Activated T-cell treated with anti-CD3 and anti-CD28 coated beads, Interleukin-2, amount 50 U/mL, for 4 hours (primary cell): ENCODE results near the gene SHANK1. TPM values are rescaled to one million over a fixed set of nuclear protein-coding genes. Genes with fewer than 3 reads are reported as not detected.
A peak's percentile ranks its signal among the peaks of the same experiment; 100 is the strongest.

ENCODE experiments used
- ATAC-seq, 2 donors: fragments of 200-7000 bp; cut with Tn5 transposase; one replicate each; pipeline ENCODE4 v1.10.0; 2021
- DNase-seq: peaks from one replicate; pipeline ENCODE4 v3.0.0-alpha.2; 2020
- H3K27me3 Mint-ChIP-seq: one replicate; pipeline ENCODE4 v1.8.0; 2021; ENCODE audit warnings: low read depth, mixed read lengths
- H3K36me3 Mint-ChIP-seq: one replicate; pipeline ENCODE4 v1.8.0; 2022; ENCODE audit warnings: mixed read lengths; ENCODE audit not compliant: insufficient read depth
- H3K4me1 Mint-ChIP-seq: one replicate; pipeline ENCODE4 v1.8.0; 2021; ENCODE audit warnings: low read depth, mixed read lengths
- H3K4me3 Mint-ChIP-seq: one replicate; pipeline ENCODE4 v1.8.0; 2021; ENCODE audit warnings: mild to moderate bottlenecking, moderate library complexity, mixed read lengths
- H3K9me3 Mint-ChIP-seq: one replicate; pipeline ENCODE4 v1.8.0; 2021; ENCODE audit warnings: mixed read lengths
- total RNA-seq, 3 donors: library from RNA; stranded (reverse); gene quantifications; one replicate each; pipeline ENCODE4 v1.2.1, GENCODE V29; 2021

Gene SHANK1
- total RNA-seq, 3 donors from 2014 or later: 0.03 TPM; not detected in 2

DNA sequence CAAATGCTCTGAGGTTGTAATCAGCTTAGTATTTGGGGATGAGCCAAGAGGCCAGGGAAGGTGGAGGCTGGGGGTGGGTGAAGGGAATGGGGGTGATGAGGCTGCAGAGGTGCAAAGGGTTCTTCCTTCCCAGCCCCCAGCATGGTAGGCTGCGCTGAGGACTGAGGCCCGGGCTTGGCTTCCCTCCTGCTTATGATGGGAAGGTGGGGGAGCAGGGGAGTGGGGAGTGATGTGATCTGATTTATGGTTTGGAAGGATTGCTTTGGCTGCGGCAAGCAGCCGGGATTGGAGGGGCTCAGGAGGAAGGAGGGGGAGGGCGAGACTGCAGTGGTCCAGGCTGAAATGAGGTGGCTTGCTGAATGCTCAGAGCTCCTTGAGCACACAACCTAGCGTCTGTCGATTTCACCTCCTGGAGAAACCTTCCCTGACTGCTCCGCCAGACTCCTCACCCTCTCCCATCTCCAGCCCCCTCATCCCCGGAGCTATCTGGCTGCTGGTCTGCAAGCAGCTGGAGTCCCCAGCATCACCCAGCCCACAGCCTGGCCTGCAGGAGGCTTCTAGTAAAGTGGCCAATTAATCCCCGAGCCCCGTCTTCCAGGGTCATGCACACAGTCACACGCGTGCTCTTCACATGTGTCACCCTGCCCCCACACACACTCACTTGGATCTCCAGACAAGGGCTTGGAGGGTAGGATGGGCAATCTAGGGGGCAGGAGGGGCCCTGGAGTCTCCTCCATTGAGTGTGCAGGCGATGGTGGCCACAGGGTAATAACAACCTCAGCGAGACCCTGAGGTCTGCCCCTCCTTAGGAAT is 2.8 kb upstream of the SHANK1 start:
- H3K9me3 Mint-ChIP-seq: no peaks in the 10 kb centered on the region
- H3K4me1 Mint-ChIP-seq: peaks cover 26% of the 10 kb centered on the region
- peaks cover 66% of the 10 kb centered on the region for H3K27me3 Mint-ChIP-seq
- ATAC-seq: no peak
- no peak overlapping the region for H3K4me3 Mint-ChIP-seq
- H3K36me3 Mint-ChIP-seq: no peaks in the 10 kb centered on the region
- DNase-seq: no peak

GRCh38 chr19:50721441-50722137 is 2.0 kb upstream of the SHANK1 start:
- no peaks in the 10 kb centered on the region for H3K36me3 Mint-ChIP-seq
- DNase-seq (no peak), ATAC-seq (no peak)
- no peak overlapping the region for H3K4me3 Mint-ChIP-seq
- H3K27me3 Mint-ChIP-seq: peaks cover 63% of the 10 kb centered on the region
- H3K9me3 Mint-ChIP-seq: no peaks in the 10 kb centered on the region
- peaks cover 28% of the 10 kb centered on the region for H3K4me1 Mint-ChIP-seq

GRCh38 chr19:50720921-50721381 is 1.3 kb upstream of the SHANK1 start:
- Mint-ChIP-seq H3K27me3 (peaks cover 63% of the 10 kb centered on the region), H3K9me3 (no peaks in the 10 kb centered on the region), H3K36me3 (no peaks in the 10 kb centered on the region), H3K4me3 (no peak overlapping the region), H3K4me1 (peaks cover 24% of the 10 kb centered on the region)
- DNase-seq: no peak
- ATAC-seq: no peak

DNA sequence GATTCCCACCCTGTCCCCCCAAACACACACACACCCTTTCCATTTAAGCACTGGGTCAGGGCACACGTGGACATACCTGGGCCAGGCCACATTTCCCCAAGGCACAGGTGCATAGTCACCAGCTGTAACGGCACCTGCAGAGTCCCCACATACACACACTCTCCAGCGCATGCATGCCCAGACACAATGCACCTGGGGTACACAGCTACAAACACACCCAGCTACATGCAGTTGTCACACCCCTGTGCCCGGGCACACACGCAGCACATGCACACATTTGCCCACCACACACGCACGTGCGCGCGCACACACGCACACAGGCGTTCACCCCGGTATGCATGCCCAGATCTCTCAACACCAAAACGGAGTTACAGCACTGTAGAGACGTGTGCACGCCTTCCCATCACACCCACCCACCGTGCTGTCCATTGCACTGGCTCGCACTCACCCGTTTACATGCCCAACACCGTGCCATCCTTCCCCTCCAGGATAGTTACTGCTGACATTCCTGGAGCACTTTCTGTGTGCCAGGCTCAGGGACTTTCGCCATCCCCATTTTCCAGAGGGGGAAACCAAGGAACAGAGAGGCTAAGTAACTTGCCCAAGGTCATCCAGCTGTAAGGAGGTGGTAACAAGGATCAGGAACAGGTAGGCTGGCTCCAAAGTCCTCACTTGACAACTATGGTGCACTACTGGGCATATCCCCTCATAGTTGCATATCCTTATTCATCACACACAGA is 749 bp upstream of the SHANK1 start:
- Mint-ChIP-seq H3K27me3 (peaks cover 64% of the 10 kb centered on the region), H3K4me3 (peak overlapping the region; percentile 0), H3K36me3 (no peaks in the 10 kb centered on the region), H3K9me3 (no peaks in the 10 kb centered on the region), H3K4me1 (peaks cover 18% of the 10 kb centered on the region)
- no peak for ATAC-seq
- DNase-seq: no peak

GRCh38 chr19:50719119-50719435 is 525 bp downstream of the SHANK1 start:
- peaks cover 15% of the 10 kb centered on the region for H3K4me1 Mint-ChIP-seq
- H3K4me3 Mint-ChIP-seq: no peak overlapping the region
- H3K36me3 Mint-ChIP-seq: no peaks in the 10 kb centered on the region
- DNase-seq: no peak
- peaks cover 71% of the 10 kb centered on the region for H3K27me3 Mint-ChIP-seq
- no peaks in the 10 kb centered on the region for H3K9me3 Mint-ChIP-seq
- no peak for ATAC-seq

DNA sequence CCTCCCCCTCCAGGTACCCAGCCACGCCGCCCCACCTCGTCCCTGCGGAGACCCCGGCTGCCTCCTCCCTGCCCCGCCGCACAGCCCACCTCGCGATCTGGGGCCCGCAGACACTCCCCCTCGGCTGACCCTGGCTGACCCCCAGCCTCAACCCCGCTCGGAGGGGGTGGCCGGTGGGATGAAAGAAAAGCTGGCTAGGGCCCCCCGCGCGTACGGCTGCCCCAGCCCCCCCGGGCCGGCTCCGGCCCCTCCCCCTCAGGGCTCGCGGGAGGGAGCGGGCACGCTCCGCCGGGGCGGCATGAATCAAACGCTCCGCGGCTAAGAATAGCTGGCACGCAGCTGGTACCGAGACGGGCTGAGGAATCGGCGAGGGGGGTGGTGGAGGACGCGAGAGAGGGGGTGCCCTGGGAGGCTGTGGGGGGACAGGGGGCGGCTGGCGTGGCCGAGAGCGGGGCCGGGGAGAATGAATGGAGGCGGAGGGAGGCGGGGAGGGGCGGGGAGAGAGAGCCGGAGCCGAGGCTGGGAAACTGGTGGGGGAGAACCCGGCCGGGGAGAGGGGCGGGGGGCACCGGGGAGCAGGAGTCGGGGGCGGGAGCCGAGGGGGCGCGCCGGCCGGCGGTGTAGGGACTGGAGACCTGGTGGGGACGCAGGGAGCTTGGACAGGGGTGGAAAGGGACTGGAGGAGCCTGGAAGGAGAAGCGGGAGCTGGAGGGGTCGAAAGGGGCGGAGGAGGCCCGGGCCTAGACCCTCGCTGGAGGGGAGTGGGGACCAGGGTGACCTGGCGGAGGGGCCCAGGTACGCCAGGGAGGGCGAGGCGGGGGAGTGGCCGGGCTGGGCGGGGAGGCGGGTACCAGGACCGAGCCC is 1.1 kb downstream of the SHANK1 start:
- Mint-ChIP-seq H3K4me3 (no peak overlapping the region), H3K36me3 (no peaks in the 10 kb centered on the region)

GRCh38 chr19:50717891-50718254 is 1.7 kb downstream of the SHANK1 start:
- peaks cover 68% of the 10 kb centered on the region for H3K27me3 Mint-ChIP-seq
- peaks cover 15% of the 10 kb centered on the region for H3K4me1 Mint-ChIP-seq
- DNase-seq (no peak), ATAC-seq (no peak)
- H3K4me3 Mint-ChIP-seq: no peak overlapping the region
- H3K36me3 Mint-ChIP-seq: no peaks in the 10 kb centered on the region
- H3K9me3 Mint-ChIP-seq: no peaks in the 10 kb centered on the region

More for the DNA sequence above, 1.1 kb downstream of the SHANK1 start:
- peak; percentile 33 for DNase-seq
- Mint-ChIP-seq H3K4me1 (peaks cover 12% of the 10 kb centered on the region), H3K9me3 (no peaks in the 10 kb centered on the region), H3K27me3 (peaks cover 68% of the 10 kb centered on the region)
- peak; percentile 38 to 56 for ATAC-seq

DNA sequence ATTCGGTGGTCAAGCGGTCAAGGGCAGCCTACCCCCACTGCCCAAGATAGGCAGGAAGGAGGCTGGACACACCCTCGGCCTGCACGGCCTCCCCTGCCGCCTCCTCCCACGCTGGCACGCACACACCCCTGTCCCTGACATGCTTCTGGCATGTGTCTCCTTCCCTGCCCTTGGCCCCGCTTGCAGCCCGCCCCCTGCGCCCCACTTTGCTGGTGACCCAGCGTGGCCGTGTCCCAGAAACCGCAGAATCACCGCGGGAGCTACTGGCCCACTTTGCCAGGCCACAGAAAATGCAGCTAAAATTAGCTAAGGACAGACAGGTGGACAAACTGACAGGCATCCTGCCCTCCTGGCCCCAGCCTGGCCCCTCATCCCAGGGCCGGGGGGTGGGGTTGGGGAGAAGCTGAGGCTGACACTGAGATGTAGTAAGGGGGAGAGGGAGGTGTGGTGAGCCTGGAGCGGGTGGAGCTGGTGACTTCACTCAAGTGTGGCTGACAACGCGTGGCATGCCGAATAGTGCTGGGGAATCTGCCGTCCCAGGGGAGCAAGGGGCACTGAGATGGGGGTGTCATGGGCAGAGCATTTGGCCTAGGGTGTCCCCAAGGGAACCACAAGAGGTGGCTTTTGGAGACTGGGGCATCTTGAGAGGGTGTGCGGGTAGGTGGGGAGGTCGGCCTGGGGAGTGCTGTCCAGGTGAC is 2.4 kb downstream of the SHANK1 start:
- DNase-seq: no peak
- Mint-ChIP-seq H3K4me3 (peak overlapping the region; percentile 38), H3K9me3 (no peaks in the 10 kb centered on the region), H3K4me1 (peaks cover 15% of the 10 kb centered on the region), H3K36me3 (no peaks in the 10 kb centered on the region), H3K27me3 (peaks cover 67% of the 10 kb centered on the region)
- no peak for ATAC-seq

- H3K4me3 Mint-ChIP-seq: no peak overlapping the region
- H3K9me3 Mint-ChIP-seq: no peaks in the 10 kb centered on the region
- ATAC-seq: no peak
- H3K4me1 Mint-ChIP-seq: peaks cover 15% of the 10 kb centered on the region
- no peak for DNase-seq
- no peaks in the 10 kb centered on the region for H3K36me3 Mint-ChIP-seq
- peaks cover 66% of the 10 kb centered on the region for H3K27me3 Mint-ChIP-seq
Measured at GRCh38 chr19:50716178-50717025, 3.2 kb downstream of the SHANK1 start.

DNA sequence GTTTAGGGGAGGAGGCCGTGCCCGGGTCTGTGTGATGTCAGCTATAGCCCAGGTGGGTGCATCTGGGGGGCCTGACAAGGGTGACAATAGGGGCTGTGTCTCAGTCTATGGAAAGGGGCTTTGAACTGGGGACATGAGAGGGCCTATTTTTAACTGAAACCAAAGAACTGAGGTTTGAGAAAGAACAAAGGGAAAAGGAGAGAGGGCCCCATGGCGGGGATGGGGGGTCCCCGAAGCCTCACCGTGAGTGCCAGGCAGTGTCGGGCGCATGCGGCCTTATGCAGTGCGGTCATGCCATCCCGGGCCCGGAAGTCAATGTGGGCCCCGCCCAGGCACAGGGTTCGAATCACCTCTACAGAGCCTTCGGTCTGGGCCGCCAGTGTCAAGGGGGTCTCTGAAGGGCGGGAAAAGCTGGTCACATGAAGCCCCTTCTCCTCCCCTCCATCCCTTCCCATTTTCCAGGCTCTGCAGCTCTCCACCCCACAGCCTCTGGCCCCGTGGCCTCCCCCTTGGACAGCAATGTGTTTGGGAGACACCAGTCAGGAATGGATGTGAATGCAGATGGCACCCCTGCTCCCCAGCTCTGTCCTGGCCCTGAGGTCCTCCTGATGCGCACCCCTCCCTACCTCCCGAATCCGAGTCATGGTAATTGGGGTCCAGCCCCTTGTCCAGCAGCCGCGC is 5.9 kb downstream of the SHANK1 start:
- Mint-ChIP-seq H3K9me3 (no peaks in the 10 kb centered on the region), H3K36me3 (no peaks in the 10 kb centered on the region), H3K4me3 (no peak overlapping the region), H3K4me1 (peaks cover 7% of the 10 kb centered on the region), H3K27me3 (peaks cover 60% of the 10 kb centered on the region)
- DNase-seq: no peak
- no peak for ATAC-seq

DNA sequence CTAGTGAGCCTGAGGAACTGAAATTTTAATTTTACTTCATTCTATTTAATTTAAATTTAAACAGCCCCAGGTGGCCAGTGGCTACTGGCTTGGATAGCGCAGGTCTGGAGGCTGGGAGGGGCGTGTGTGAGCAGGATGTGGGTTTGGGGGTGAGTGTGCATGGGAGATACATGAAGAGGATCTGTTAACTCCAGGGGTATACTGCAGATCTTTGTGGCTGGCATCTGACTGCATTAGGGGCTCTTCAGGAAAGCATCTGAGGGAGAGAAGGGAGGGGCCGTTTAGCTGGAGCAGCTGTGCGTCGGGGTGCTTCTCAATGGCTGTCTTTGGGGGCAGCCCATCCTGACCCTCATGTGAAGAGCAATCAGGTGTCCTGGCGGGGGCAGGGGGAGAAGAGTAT is 6.8 kb downstream of the SHANK1 start:
- ATAC-seq (no peak), DNase-seq (no peak)
- H3K9me3 Mint-ChIP-seq: no peaks in the 10 kb centered on the region
- H3K36me3 Mint-ChIP-seq: no peaks in the 10 kb centered on the region
- H3K4me3 Mint-ChIP-seq: no peak overlapping the region
- peaks cover 7% of the 10 kb centered on the region for H3K4me1 Mint-ChIP-seq
- peaks cover 63% of the 10 kb centered on the region for H3K27me3 Mint-ChIP-seq

DNA sequence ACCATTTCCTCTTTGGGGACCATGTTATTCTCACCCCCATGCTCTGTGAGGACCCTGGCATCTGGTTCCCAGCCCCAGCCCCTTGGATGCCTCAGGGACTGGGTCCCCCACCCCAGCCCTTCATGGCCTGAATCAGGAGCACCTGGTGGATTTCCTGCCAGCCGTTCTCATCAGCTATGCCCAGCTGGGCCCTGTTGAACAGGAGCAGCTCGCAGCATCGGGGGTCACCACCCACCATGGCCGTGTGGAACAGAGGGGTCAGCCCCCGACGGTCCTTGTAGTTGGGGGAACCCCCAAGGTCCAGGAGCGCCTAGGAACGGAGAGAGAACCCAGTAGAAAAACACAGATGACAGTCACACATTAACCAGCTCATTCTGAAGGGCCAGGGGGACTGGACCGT is 7.8 kb downstream of the SHANK1 start:
- Mint-ChIP-seq H3K9me3 (no peaks in the 10 kb centered on the region), H3K36me3 (no peaks in the 10 kb centered on the region), H3K27me3 (peaks cover 57% of the 10 kb centered on the region), H3K4me3 (no peak overlapping the region), H3K4me1 (peaks cover 4% of the 10 kb centered on the region)
- DNase-seq: no peak
- no peak for ATAC-seq
